Esophagus squamous epithelium (tissue), 5 donors: Measurements from ENCODE around the gene ANKZF1. TPM values are rescaled to one million over a fixed set of nuclear protein-coding genes. Genes with fewer than 3 reads are reported as not detected.

ENCODE experiments used
- DNase-seq: peaks from one replicate; lab custom pipeline; 2025; lab: John Stamatoyannopoulos, UW
- H3K27ac ChIP-seq, 4 donors: fragments of 200-600 bp; sonication (generic); one replicate each; pipeline ENCODE4 v1.5.1; 2016 to 2019; ENCODE audit warnings: mild to moderate bottlenecking in 1 of 4
- H3K27me3 ChIP-seq, 4 donors: fragments of 200-600 bp; sonication (generic); 1 replicate in 3 of 4; 2 replicates in 1 of 4; pipeline versions ENCODE4 v1.5.1 to v1.6.0; 2017 to 2021; ENCODE audit warnings: antibody characterized with exemption in 1 of 4
- H3K36me3 ChIP-seq, 3 donors: fragments of 200-600 bp; sonication (generic); one replicate each; pipeline ENCODE4 v1.5.1; 2016 to 2019
- H3K4me1 ChIP-seq, 3 donors: fragments of 200-600 bp; sonication (generic); one replicate each; pipeline ENCODE4 v1.5.1; 2017 to 2019
- H3K4me3 ChIP-seq, 4 donors: fragments of 200-600 bp; sonication (generic); 1 replicate in 3 of 4; 2 replicates in 1 of 4; pipeline ENCODE4 v1.5.1; 2016 to 2019; ENCODE audit warnings: mild to moderate bottlenecking in 2 of 4, moderate library complexity in 1 of 4
- H3K9me3 ChIP-seq, 3 donors: fragments of 200-600 bp; sonication (generic); one replicate each; pipeline ENCODE4 v1.5.1; 2016 to 2019
- CTCF ChIP-seq, 6 experiments: fragments of 450-650 bp in 4 of 6; fragments of 200-600 bp in 2 of 6; sonication (generic) in 2 of 6; IDR thresholded peaks; one replicate each; pipeline ENCODE4 v1.5.1; 2016 to 2019; ENCODE audit warnings: antibody characterized with exemption in 6 of 6, mild to moderate bottlenecking in 4 of 6, moderate library complexity in 4 of 6
- POLR2A ChIP-seq, 4 donors: fragments of 450-650 bp; IDR thresholded peaks; one replicate each; pipeline ENCODE4 v1.6.1; 2017; ENCODE audit warnings: antibody characterized with exemption in 4 of 4, mild to moderate bottlenecking in 4 of 4, moderate library complexity in 3 of 4
- WGBS, 2 donors: methylation state at CpG; one replicate each; pipeline ENCODE4 v1.1.5; 2018; 5-methylcytosine and 5-hydroxymethylcytosine counted together
- intact Hi-C: fragments of 100-400 bp; cut with DNase I; formaldehyde crosslinking; loops from one replicate; pipeline ENCODE4 v1.15.0; 2022
- total RNA-seq, 4 donors: library from RNA; depleted of rRNA; stranded (reverse); fragments of >200 nt; gene quantifications; one replicate each; pipeline ENCODE4 v1.1.0, GENCODE V29; 2016
- donor health status: DM: yes; HTN: yes; CAD: no.

The ANKZF1 gene
- total RNA-seq, 4 donors from 2014 or later = 10.2 to 54.9 (median 27.6) TPM

GRCh38 chr2:219205981-219206327 lies 23.7 kb upstream of the ANKZF1 start:
- H3K27me3 ChIP-seq = no peaks in the 10 kb centered on the region
- intact Hi-C loops = no loop called here
- H3K36me3 ChIP-seq = peaks cover 6 to 32% (median 23%) of the 10 kb centered on the region in 3 donors
- no peak for DNase-seq
- H3K9me3 ChIP-seq = no peaks in the 10 kb centered on the region
- H3K4me3 ChIP-seq = peak overlapping the region; percentile 70 to 83 (median 73)
- TF ChIP-seq CTCF (IDR thresholded peaks at IDR 0.05) (no peak), POLR2A (IDR thresholded peaks at IDR 0.05) (no peak)
- 12 to 17% methylated on average over 5 to 7 of the region's 7 CpGs for WGBS, 2 donors
- peaks cover 12 to 34% (median 14%) of the 10 kb centered on the region in 3 donors for H3K4me1 ChIP-seq
- H3K27ac ChIP-seq = peak overlapping the region; percentile 93 to 99 (median 97)

- intact Hi-C loops = no loop called here
- H3K27me3 ChIP-seq = no peaks in the 10 kb centered on the region
- DNase-seq = peak; percentile 82
- H3K4me1 ChIP-seq = peaks cover 12 to 34% (median 14%) of the 10 kb centered on the region in 3 donors
- peaks cover 6 to 37% (median 24%) of the 10 kb centered on the region in 3 donors for H3K36me3 ChIP-seq
- H3K9me3 ChIP-seq = no peaks in the 10 kb centered on the region
- H3K27ac ChIP-seq = peak within 1 kb of the TSS; percentile 93 to 99 (median 97)
- peak in 3 of 4 donors; percentile 92 to 97 (median 95) for TF ChIP-seq POLR2A (IDR thresholded peaks at IDR 0.05)
- TF ChIP-seq CTCF (IDR thresholded peaks at IDR 0.05) = peak in 3 of 6 experiments; percentile 31 to 50 (median 42)
- WGBS, 2 donors = 0 to 1% methylated on average over 6 to 10 of the region's 76 CpGs
- H3K4me3 ChIP-seq = peak within 1 kb of the TSS; percentile 70 to 83 (median 73)
Measured at GRCh38 chr2:219206328-219207133, 23.1 kb upstream of the ANKZF1 start, which contains the start of gene ZFAND2B. Gene ZFAND2B (plus strand): TSS chr2:219206782. CDS start chr2:219206988, 206 bp downstream.

- H3K9me3 ChIP-seq = no peaks in the 10 kb centered on the region
- H3K27ac ChIP-seq = peak overlapping the region; percentile 93 to 99 (median 97)
- H3K27me3 ChIP-seq = no peaks in the 10 kb centered on the region
- no peak for DNase-seq
- peaks cover 9 to 42% (median 24%) of the 10 kb centered on the region in 3 donors for H3K36me3 ChIP-seq
- WGBS, 2 donors = 5 to 22% methylated on average over 9 to 17 of the region's 22 CpGs
- intact Hi-C loops = no loop called here
- peaks cover 12 to 34% (median 14%) of the 10 kb centered on the region in 3 donors for H3K4me1 ChIP-seq
- H3K4me3 ChIP-seq = peak overlapping the region; percentile 70 to 83 (median 73)
- no peak for TF ChIP-seq CTCF (IDR thresholded peaks at IDR 0.05)
- TF ChIP-seq POLR2A (IDR thresholded peaks at IDR 0.05) = no peak
Measured at GRCh38 chr2:219207134-219207883, 22.3 kb upstream of the ANKZF1 start.

- Histone ChIP-seq H3K4me3 (peak overlapping the region; percentile 70 to 83 (median 73)), H3K9me3 (no peaks in the 10 kb centered on the region), H3K4me1 (peaks cover 12 to 34% (median 14%) of the 10 kb centered on the region in 3 donors), H3K27ac (peak overlapping the region; percentile 93 to 99 (median 97)), H3K36me3 (peaks cover 15 to 50% (median 24%) of the 10 kb centered on the region in 3 donors), H3K27me3 (no peaks in the 10 kb centered on the region)
- no peak for TF ChIP-seq CTCF (IDR thresholded peaks at IDR 0.05)
- TF ChIP-seq POLR2A (IDR thresholded peaks at IDR 0.05) = no peak
- no peak for DNase-seq
- WGBS, 2 donors = 54 to 62% methylated on average over 15 to 16 of the region's 17 CpGs
- intact Hi-C loops = no loop called here
Measured at GRCh38 chr2:219207884-219208740, 21.5 kb upstream of the ANKZF1 start.
